CD4-positive, alpha-beta T cell treated with Interleukin-15 for 4 hours (primary cell): Measurements from ENCODE around the gene CST11.

Experiments
- DNase-seq: peaks from one replicate; pipeline ENCODE4 v3.0.0-alpha.2; 2020; ENCODE audit warnings: low spot score

The CST11 gene

DNA sequence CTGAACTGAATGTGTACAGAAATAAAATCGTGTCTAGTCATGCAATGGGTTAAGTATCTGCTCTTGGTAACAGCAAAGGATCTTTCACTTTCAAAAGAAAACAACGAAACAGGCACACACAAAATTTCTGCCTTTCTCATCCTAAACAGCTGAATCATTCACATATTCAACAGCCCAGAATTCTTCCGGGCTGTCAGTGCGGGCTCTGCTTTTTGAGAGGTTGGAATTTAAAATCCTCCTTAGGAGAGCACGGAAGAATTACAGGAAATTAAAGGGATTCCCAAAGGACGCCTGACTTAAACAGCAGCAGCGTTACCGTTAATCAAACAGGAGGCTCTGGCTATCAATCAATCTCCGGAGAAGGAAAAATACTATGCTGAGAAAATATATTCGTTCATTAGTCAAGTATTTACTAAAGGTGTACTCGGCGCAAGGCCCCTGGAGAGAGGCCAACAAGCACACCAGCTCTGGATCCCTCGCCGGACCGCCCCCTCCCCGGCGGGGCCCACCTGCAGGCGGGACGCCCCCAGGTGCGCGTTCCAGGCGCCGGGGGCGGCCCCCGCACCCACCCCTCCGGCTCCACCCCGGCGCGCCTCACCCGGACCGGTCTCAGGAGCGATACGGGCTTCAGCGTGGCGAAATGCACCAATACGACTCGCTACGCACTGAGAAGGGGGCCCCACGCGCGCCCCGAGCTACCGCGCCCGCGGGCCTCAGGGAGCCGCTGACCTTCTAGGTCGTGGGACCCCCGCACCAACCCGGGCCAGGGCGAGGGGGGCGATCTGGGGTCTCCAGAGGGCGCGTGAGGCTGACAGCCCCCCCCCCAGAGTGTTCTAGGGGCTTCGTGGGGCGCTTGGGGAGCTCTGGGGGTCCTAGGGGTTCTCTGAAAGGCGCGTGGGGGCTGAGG lies 32.4 kb downstream of the CST11 start:
- DNase-seq = peak; percentile 12

DNA sequence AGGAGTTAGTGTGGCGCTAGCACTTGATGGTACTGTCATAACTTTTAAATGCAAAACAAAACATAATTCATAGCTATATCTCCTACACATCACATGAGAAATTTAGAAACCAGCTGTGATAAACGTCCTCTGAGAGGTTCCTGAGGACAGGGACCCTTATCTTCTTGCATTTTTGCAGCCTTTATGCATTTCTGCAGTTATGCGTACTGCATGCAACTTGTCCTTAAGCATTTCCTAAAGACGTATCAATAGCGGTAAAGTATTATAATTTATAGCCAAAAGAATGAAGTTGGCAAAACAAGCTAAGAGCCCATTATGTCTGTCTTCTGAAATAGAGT lies 33.0 kb downstream of the CST11 start:
- no peak for DNase-seq

DNA sequence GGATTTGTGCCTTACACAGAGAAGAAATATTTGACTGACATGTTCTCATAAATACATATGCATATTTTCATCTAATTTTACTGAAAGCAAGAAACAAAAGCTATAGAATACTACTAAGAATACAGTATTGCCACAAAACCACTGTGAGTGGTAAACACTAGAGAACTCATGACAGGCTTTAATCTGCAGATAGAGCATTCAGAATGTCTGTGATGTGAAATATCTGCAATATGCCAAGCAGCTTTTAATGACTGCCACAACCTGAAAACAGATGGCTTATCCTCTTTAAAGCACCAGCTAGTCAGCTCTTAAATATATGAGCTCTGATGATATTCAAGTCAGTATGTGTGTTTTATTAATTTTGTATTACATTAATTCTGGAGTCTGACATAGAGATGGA lies 34.8 kb downstream of the CST11 start:
- no peak for DNase-seq

DNA sequence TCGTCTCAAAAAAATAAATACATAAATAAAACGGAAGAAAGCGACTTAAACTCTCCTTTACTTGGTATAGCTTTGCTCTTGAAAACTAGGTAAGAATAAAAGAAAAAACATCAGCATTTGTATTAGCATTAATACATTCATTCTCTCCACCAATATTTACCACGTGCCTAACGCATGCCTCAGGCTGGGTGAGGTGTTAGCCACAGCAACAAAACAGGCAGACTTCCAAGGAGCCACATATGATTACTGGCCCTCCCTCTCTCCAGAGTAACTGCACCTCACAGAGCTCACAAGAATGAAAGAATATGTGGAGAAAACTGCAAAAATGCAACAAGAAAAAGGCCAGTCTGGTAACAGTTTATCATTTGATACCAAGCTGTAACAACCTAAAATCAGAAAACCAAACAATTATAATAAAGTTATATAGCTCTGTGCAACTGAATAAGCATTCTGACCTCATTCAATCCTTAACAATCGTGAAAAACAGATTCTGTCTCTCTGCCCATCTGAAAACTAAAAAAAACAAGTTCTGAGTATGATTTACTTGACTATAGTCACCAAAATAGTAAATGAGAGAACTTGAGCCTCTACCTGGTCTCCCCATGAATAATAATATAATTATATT lies 36.6 kb downstream of the CST11 start:
- DNase-seq = peak; percentile 40

DNA sequence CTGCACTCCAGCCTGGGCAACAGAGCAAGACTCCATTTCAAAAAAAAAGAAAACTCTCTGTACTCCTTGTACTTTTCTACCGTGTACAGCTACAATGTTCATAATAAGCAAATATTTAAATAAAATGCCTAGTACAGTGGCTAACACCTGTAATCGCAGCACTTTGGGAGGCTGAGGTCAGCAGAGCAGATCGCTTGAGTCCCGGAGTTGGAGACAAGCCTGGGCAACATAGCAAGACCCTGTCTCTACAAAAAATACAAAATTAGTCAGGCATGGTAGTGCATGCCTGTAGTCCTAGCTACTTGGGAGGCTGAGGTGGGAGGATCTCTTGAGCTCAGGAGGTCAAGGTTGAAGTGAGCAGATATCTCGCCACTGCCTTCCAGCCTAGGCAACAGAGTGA lies 37.1 kb downstream of the CST11 start:
- DNase-seq = no peak

DNA sequence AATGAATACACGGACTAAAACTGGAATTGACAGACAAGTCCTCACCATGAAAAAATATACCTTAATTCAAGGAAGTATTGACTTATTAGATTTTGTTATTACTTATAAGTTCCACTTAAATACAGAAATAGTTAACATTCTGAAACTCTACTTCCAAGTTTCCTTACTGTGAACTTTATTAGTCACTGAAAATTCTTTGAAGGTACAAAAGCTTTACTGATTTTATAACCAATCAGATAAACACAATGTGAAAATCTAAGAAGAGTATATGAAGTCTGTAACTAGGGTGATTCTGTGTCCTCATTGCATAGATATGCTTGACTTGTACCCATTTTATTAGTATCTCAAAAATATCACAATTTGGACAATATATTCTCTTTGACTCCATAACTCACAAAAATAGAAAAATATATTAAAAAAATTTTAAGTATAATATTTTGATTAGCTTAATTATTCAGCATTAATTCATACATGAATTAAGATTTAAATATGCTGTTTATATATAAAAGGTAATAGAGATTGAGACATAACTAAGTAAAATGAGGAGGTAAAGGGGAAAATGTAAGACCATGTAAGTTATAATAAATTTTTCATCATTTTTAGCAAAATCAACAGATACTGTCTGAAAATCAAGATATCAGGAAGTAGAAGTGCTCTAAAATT lies 38.0 kb downstream of the CST11 start:
- DNase-seq = no peak

DNA sequence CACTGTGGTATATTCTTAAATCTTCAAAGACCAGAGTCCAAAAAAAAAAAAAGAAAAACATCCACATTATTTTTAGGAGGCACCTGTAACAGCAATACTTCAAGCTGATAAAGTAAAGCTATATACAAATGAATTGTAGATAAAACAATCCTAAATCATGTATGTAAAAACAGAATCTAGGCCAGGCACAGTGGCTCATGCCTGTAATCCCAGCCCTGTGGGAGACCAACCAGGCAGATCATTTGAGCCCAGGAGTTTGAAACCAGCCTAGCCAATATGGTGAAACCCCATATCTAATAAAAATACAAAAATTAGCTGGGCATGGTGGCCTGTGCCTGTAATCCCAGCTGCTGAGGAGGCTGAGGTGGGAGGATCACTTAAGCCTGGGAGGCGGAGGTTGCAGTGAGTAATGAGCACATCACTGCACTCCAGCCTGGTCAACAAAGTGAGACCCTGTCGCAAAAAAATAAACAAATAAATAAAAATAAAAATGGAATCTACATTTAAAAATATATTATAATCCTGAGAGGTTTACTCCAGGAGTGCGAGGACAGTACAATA lies 38.7 kb downstream of the CST11 start:
- no peak for DNase-seq

DNA sequence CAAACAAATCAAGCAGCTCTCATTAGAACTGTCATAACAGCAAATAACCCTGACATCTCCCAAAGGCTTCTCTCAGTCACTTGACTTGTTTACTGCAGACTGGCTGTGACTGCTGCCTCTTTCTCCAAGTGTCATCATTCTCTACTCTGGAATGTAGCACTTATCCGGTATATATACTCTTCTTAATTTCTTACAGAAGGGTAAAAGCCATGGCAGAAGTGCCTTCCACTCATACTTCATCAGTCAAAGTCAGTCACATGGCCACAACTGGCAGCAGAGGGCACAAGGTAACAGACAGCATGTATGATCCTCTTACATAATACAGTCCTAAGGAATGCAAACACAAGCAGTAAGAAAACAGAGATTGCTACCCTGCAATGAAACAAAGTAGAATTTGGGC lies 40.6 kb downstream of the CST11 start:
- no peak for DNase-seq

DNA sequence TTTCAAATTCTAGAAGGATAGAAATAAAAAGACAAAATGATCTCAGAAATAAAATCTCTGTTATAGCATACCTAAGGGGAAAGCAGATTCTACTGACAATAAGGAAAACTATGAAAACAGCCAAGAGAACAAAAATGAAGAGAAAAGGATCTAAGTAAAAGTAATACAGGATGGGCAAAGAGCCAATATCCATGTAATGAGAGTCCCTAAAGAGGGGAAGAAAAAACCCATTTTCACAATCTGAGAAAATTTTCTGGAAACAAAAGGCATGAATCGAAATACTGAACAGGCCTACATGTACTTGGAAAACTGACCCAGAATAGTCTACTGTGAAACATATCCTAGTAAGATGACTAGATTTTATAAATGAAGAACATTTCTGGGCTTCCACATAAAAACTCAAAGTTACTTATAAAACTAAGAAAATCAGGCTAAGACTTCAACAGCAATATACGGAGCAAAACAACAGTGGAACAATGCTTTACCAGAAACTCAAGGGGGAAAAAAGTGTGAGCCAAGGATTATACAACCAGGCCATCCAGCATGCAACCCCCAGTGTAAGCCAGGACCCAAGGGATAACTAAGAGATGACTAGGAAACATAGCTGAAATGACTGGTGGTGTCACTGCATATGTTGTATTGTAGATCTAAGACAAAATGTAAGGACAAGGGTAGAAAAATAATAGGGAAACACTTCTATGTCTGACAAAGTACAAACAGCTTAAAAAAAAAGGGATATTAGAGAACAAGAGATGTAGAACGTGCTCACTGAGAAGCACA lies 41.6 kb downstream of the CST11 start:
- no peak for DNase-seq

DNA sequence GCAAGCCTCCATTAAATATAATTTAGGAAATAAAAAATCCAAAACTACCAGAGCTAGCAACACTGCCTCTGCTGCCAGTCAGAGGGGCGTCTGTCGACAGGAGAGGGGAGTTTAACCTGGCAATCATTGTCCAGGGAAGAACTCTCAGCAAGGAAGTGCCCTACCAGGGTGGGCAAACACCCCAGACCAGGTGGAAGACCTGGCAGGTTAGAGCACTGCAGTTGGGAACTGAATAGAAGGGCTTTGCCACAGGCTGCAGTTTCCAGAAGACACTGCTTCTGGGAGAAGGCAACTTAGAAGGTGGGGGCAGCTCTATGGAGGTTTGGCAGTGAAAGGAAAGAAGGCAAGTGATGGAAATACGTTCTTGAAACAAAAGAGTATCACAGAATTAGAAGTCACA lies 42.9 kb downstream of the CST11 start:
- no peak for DNase-seq

DNA sequence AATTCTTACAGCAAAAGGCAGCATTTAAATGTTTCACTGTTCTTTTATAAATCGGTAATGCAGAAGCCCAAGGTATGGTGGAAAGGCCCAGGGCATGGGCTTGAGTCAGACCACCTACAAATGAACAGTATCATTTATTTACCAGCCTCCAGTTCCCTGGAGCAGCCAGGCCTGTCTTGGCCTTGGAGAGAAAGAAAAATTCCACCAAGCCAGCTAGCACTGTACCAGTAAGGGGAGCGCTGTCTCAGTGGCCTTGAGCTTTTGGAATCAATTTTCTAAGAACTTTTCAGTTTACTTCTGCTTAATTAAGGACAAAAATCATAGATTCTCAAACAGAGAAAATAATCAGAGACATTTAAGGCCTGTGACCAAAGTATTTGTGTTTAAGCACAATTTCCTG lies 43.7 kb downstream of the CST11 start:
- DNase-seq = no peak

DNA sequence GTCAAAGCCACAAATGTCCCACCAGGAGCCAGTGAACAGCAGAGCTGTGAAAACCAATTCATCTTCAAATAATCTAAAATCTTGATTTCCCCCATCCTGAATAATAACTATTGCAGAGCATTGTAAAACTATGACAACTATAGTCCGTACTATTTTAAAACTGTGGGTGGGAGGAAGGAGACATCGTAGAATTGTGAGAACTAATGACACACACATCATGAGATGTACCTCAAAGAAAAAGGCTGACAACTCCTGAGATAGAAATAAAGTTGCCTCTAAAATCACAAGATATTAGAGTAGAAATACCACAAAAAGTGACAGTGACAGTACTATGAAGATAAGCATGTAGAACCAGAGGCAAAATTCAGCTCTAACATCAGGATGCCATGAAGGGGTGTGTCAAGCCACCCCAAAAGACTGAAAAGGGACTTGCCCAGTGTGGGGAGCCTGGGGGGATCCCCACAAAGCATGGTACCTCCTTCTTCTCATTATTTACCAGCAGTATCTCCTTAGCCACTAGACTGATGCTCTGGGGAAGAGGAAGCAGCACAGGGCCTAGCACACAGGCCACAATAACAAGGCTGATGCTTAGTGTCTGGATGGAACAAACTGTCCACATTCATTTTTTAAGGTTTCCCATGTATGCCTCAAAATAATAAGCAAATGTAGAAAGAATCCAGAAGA lies 44.8 kb downstream of the CST11 start:
- DNase-seq = peak; percentile 37

DNA sequence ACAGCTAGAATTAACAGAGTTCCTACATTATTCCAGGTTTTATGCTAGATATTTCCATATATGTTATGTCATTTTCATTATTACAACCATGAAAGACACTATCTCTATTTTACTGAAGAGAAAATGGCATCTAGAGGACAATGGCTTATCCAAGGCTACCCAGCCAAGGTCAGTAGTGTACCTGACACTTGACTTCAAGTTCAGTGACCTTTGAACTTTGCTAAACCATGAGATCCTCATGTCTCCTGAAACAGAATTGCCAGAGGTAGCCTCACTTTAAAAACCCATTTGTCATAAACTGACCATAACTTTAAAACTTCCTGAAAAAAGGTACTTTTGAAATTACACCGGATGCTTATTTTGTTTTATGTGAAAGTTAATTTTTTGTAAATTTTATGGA lies 45.8 kb downstream of the CST11 start:
- DNase-seq = no peak

DNA sequence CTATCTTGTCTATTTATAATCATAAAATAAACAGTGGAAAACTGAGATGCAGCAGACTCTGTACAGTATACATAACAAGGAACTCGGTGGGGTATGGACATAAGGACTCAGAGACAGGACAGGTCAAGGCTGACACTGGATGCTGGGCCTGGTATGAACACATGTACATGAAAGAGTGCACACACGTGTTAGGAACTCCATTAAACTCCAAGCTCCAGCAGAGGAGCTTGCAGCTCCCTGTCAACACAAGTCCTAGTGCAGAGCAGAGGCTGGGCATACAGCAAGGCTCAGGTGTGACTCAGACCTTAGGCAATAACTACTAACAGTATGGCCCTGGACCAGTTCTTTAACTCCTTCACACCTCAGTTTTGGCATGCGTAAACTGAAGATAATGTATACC lies 48.5 kb downstream of the CST11 start:
- DNase-seq = no peak

DNA sequence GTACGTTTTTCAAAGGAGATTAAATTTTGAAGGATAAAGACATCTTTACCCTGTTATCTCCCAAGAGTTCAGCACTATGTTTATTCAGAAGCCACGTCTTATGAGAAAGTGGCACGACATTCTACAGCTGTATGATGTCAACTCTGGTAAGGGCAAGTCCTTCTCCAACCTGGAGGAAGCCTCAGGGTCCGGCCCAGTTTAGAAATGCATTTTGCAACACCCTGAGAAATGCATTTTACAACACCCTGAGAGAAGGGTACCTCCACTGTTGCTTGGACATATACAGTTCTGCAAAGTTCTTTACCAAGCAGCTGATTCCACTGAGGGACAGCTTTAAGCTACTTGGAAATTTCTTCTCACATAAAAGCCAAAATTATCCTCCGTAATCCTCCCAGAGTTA lies 48.9 kb downstream of the CST11 start:
- DNase-seq = no peak

DNA sequence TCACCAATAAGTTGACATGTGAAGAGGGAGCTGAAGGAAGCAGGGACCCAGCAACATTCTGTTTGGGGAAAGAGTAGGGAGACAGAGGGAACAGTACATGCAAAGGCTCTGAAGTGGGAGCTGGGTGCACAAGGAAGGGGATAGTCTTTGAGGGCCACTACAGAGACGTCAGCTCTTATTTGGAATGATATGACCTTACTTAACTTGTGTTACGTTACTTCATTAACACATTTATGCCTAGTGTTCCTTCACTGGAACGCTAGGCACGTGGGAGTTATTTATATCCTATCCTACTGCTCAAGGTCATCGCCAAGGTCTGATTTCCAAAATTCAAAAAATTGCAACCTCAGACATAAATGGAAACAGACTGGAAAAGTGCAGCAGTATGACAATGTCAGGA lies 51.6 kb downstream of the CST11 start:
- DNase-seq = no peak
